NCI-H2171 treated with DMSO at 0.1 percent for 48 hours (cell line): ENCODE data around the gene KRTAP13-1.

Source experiments
- DNase-seq: peaks from one replicate; lab custom pipeline; 2025; lab: John Stamatoyannopoulos, UW

The KRTAP13-1 gene, protein sequence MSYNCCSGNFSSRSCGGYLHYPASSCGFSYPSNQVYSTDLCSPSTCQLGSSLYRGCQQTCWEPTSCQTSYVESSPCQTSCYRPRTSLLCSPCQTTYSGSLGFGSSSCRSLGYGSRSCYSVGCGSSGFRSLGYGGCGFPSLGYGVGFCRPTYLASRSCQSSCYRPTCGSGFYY

GRCh38 chr21:30395731-30396130 is at the start of gene KRTAP13-1:
Gene KRTAP13-1 (plus strand): TSS chr21:30396031. CDS start chr21:30396087, 56 bp downstream.
- no peak for DNase-seq

GRCh38 chr21:30348506-30348905 is 47.3 kb upstream of the KRTAP13-1 start, which contains the start of gene KRTAP23-1:
Gene KRTAP23-1 (minus strand): TSS chr21:30348606. CDS start chr21:30348606, 0 bp downstream.
- DNase-seq, result no peak

- no peak for DNase-seq
Measured at GRCh38 chr21:30349572-30349971, 46.3 kb upstream of the KRTAP13-1 start.

GRCh38 chr21:30351534-30351933 is 44.3 kb upstream of the KRTAP13-1 start:
- DNase-seq, result no peak

GRCh38 chr21:30354308-30355005 is 41.4 kb upstream of the KRTAP13-1 start:
- DNase-seq, result no peak

DNA sequence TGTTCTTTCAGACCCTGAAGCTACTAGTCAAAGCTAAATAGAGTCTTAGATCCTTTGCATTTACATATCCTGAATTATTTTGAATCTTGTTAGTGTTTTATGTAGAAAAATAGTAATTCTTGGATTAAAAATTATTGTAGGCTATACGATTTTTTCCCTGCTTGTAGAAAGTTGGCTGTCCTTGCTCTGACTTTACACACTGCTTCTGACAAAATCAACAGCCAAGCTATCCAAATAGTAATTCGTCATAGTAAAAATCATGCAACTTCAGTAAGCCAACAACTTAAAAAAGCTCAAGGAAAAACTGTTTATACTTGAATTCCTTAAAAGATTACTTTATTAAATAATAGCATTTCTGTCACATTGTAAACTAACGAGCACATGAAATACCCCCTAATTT is 39.9 kb upstream of the KRTAP13-1 start:
- DNase-seq, result no peak

DNA sequence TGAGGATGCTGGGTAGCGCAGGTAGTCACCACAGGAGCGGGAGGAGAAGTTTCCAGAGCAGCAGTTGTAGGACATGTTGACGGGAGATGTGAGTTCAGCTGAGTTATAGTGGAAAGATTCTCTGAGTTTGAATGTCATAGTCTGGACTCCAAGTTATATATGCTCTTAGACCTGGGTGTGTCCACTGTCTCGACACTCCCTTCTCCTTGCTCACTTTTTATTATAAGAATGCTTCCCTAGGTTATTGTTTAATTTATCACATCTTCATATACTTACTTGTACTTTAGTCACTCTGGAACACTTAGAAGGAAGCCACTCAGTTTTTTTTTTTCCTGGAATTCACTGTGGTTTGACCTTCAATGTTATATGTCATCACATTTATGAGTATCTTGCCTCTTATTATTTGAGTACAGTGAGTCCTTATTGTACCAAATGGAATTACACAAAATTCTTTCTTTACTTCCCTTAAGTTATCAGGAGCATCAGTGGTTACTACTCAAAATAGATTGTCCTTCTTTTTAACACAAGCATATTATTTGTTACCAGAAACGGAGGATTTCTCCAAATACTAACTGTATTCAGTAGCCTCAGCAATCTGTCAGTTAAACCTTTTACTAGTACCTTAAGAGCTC is 23.6 kb upstream of the KRTAP13-1 start, which contains the start of gene KRTAP13-2:
TSS of gene KRTAP13-2 (minus strand) at position 133 of the 632 bp plus-strand sequence. CDS start at position 75, 58 bp downstream.
- DNase-seq, result no peak

GRCh38 chr21:30382201-30382600 is 13.6 kb upstream of the KRTAP13-1 start:
- no peak for DNase-seq

DNA sequence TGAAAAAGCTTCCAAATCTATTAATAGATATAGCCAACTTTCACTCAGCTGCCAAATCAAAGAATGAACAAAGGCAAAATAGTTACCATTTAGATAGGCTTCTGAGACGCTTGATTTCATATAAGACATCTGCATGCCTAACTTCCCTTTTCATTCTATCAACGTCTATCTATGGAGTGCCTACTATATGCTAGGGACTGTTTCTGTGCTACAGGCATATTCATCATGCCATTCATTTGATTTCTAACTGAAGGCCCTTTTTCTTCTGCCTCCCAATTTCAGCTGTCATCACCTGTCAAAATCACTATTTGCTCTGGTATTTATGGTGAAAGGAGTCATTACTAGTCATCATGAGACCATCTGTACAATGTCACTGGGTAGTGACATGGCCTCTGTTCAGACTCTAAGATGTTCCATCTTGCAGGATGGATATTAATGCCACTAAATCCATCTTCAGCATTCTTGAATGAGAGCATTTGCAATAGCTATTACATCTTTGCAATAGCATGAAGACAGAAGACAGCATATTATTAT is 4.3 kb upstream of the KRTAP13-1 start:
- DNase-seq, result no peak

DNA sequence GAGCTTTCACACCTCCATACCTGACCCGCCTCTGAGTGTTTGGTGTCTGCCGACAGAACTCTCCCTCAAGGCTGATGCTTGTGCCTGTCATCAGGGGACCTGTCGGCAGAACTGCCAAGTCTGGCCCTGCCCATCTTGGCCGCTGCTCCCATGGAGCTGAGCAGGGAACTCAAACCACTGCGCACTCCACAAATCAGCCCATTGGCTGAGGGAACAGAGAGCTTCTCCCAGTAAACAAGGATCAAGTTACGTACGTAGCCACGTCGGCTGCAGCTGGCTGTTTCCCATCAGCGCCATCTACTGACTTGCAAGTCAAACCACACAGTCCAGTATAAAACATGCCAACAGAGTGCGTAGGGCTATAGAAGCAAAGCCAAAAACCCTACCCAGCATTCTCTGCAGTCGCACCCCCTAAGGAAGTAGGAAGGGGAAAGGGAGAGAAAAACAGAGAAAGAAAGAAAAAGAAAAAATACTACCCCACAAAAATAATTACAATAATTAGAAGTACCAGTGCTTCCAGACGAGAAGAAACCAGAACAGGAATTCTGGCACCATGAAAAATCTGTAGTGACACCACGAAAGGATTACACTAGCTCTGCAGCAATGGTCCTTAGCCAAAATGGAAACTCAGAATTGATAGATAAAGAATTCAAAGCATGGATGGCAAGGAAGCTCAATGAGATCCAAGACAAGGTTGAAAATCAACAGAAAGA is 13.1 kb downstream of the KRTAP13-1 start:
- peak; percentile 93 for DNase-seq

DNA sequence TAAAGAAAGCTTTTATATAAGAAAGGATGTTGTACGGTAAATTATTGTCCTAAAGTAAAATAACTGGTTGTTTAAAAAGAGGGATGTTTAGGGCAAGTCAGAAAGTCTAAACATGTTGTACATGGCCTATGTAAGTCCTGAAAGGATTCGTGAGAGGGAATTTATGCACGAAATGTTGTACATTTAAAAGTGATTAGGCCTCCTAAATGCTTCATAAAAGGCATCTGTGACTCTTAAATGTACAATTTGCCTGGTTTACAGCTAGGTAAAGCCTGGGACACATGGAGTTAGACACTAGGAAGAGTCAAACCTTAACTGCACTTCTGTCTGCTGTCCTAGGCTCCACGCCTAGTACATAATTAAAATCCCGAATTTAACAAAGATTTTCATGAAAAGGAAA is 20.2 kb downstream of the KRTAP13-1 start:
- no peak for DNase-seq

- no peak for DNase-seq
Measured at GRCh38 chr21:30425826-30426225, 30.0 kb downstream of the KRTAP13-1 start, which contains the start of gene KRTAP13-3. Gene KRTAP13-3 (minus strand): TSS chr21:30425926. CDS start chr21:30425912, 14 bp downstream.

DNA sequence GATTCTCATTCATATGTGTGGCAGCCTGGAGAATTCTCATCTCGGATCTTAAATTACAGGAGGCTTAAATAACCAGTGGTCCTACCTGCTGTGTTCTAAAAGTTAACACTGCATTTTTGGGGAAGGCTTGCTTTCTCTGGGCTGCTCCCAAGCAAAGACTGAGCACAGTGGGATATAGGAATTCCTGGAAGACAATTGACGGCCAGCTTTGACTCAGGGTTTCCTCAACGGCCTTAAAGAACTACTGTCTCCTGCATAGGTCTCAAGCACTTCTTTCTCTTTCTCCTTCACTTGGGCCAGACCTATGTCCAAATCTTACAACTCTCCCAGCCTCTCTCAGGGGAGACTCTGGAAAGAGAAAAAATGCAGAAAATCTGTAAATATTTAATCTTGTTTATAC is 30.9 kb downstream of the KRTAP13-1 start:
- DNase-seq, result no peak

- no peak for DNase-seq
Measured at GRCh38 chr21:30430170-30430655, 34.4 kb downstream of the KRTAP13-1 start, which contains the start of gene KRTAP13-4. Gene KRTAP13-4 (plus strand): TSS chr21:30430220. CDS start chr21:30430276, 56 bp downstream.

DNA sequence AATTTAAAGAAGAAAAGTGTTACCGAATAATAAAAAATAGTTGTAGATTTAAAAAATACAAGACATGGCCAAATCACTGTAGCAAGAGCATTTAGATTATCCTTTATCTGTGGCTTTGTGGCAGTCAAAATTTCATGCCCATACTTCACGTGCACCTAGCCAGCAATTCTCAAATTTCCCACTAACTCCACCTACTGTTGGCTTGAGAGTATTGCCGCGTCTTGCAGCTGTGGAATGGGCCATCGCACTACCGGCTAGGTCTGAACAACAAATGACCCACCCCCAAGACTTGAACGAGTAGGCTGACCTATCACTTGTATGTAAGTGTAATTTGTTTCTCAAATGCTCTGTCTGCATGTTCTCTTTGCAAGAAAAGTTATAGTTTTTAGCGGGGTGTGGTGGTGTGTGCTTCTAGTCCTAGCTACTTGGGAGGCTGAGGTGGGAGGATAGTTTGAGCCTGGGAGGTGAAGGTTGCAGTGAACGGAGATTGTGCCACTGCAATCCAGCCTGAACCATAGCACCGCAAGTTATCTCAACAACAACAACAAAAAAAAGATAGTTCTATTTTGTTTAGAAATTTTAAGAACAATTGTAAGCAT is 38.3 kb downstream of the KRTAP13-1 start:
- peak; percentile 22 for DNase-seq

DNA sequence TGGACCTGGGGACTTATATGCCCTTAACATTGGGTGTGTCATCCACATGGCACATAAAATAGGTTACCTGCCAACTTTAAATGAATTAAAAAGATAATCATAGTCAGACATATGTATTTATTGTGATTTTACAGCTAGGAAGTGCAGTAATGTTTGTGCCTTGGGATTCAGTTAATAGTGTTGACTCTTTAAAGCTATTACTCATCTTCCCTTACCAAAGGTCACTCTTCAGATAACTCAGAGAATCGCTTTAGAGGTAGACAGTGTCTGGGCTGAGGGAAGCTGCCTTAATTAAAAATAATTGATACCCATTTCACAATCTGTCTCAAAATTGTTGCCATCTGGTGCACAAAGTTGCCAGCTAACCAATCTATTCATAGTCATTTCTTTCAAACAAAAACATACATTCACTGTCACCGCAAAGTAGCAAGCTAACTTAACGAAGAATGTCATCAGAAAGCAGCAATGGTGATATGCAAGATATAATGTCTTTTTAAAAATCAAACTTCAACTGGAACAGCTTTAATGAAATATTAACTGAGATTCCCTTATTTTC is 41.3 kb downstream of the KRTAP13-1 start:
- DNase-seq, result no peak

DNA sequence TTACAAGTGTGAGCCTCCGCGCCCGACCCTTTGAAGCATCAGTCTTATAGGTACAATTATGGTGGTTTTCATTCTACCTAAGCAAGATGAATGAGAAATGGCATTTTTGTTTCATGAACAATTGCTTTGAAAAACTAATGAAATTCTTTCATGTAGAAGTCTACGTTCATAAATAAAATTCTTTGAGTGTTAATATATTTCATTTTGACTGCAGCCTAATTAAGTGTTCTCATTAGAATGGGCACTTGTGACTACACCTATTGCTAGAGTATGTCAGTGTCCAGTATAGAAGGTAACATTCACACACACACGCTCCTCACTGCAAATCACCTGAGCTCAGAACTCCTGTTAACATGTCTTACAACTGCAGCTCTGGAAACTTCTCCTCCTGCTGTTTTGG is 44.1 kb downstream of the KRTAP13-1 start, which contains the start of gene KRTAP15-1:
TSS of gene KRTAP15-1 (plus strand) at position 301 of the 400 bp plus-strand sequence. CDS start at position 354, 53 bp downstream.
- DNase-seq, result no peak

GRCh38 chr21:30443226-30443625 is 47.4 kb downstream of the KRTAP13-1 start:
- DNase-seq, result no peak

- DNase-seq, result no peak
Measured at GRCh38 chr21:30444204-30444603, 48.4 kb downstream of the KRTAP13-1 start.
